Epithelial cell of proximal tubule (primary cell): ENCODE measurements around the gene THAP11. TPM values are rescaled to one million over a fixed set of nuclear protein-coding genes. Genes with fewer than 3 reads are reported as not detected.
A peak's percentile ranks its signal among the peaks of the same experiment; 100 is the strongest.

Experiments used
- DNase-seq: peaks from one replicate; pipeline ENCODE4 v3.0.0-alpha.2; 2011; ENCODE audit warnings: low read depth
- H3K4me3 ChIP-seq: 2 replicates; pipeline ENCODE4 v1.5.1; 2011; ENCODE audit warnings: low read depth, mild to moderate bottlenecking, low read length
- total RNA-seq: library from RNA; depleted of rRNA; stranded (reverse); fragments of >200 nt; gene quantifications from 2 replicates; pipeline ENCODE4 v1.2.3, GENCODE V29; 2015
- TF ChIP-seq, protein P1 (sequence below): conservative IDR thresholded peaks from 2 replicates; pipeline ENCODE4 v1.5.1; 2012; ENCODE audit warnings: low read depth, mild to moderate bottlenecking, low read length

The THAP11 gene
- total RNA-seq, 1 donor from 2014 or later, result 33.7 TPM

DNA sequence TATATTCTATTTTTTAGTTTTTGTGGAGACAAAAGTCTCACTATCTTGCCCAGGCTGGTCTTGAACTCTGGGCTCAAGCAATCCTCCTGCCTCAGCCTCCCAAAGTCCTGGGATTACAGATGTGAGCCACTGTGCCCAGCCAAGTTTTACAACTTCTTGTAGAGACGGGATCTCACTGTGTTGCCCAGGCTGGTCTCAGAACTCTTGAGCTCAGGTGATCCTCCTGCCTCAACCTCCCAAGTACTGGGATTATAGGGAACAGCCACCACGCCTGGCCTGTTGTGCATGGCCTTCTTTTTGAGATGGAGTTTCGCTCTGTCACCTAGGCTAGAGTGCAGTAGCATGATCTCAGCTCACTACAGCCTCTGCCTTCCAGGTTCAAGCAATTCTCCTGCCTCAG lies 11.6 kb downstream of the THAP11 start:
- DNase-seq, result no peak
- TF ChIP-seq, protein P1, sequence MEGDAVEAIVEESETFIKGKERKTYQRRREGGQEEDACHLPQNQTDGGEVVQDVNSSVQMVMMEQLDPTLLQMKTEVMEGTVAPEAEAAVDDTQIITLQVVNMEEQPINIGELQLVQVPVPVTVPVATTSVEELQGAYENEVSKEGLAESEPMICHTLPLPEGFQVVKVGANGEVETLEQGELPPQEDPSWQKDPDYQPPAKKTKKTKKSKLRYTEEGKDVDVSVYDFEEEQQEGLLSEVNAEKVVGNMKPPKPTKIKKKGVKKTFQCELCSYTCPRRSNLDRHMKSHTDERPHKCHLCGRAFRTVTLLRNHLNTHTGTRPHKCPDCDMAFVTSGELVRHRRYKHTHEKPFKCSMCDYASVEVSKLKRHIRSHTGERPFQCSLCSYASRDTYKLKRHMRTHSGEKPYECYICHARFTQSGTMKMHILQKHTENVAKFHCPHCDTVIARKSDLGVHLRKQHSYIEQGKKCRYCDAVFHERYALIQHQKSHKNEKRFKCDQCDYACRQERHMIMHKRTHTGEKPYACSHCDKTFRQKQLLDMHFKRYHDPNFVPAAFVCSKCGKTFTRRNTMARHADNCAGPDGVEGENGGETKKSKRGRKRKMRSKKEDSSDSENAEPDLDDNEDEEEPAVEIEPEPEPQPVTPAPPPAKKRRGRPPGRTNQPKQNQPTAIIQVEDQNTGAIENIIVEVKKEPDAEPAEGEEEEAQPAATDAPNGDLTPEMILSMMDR, result no peak
- no peak overlapping the region for H3K4me3 ChIP-seq

DNA sequence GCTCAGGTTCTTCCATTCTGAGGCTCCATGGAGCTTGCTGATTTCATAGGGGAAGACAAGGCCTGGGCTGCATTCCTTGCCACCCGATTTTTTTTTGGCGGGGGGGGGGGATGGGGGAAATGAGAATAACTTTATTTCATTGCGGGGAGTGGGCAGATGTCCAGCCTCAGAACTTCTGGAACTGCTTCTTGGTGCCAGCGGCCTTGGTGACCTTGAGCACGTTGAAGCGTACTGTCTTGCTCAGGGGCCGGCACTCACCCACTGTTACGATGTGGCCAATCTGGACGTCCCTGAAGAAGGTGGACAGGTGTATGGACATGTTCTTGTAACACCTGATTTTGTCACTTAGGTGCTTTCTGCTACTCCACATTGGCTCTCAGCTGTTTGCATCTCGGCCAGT lies 13.7 kb downstream of the THAP11 start:
- no peak overlapping the region for H3K4me3 ChIP-seq
- TF ChIP-seq, protein P1, result no peak
- no peak for DNase-seq

DNA sequence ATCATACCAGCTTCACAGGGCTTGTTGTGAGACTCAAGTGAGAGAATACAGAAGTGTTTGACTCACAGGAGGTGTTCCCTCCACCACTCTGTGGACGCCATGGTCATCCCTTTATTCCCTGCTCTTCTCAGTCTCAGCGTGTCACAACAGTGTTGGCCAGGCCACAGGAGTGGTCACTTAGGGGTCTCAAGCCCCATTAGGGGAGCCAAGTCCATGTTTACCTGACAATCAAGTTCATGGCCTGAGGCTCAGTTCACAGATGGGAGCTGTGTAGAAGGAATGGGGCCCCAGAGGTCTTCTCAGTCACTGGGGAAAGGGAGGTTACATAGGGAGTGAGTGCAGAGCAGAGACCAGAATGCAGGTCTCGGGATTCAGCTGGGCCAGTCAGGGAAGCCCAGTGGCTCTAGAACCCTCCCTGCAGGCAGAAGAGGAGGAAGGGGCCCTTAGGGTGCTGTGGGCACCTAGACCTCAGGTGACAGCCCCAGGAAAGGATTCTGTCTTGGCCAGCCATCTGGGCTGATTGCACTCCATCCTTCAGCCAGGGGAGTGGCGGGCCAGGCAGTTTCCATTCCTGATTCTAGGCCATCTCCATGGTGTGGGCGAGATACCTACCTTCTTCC lies 14.9 kb downstream of the THAP11 start:
- H3K4me3 ChIP-seq, result no peak overlapping the region
- DNase-seq, result no peak
- TF ChIP-seq, protein P1, result no peak

DNA sequence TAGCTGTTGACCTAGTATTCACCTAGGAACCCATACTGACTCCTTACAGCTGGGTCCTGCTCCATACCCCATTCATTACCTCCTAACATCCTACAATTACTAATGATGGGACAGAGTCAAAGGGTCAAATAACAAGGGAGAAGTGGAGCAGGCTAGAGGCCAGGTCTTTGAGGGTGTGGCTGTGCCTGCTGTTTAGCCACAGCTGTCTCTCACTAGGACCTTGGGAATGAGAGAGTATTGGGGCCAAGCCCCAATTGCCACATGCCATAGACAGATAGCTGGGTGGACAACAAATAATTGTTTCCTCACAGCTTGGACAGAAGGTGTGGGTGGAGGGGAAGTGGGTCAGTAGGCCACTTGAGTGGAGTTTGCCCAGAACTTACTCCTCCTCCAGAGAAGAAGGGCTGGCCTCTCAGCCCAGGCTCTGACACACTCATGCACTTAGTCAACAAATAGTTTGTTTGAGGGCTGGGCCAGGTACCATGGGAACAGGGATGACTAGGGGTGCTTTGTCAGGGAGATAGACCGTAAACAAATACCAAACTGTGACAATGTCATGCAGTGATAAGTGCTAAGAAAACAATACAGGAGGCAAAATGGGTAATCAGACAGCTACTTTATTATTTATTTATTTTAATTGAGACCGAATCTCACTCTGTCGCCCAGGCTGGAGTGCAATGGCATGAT lies 15.6 kb downstream of the THAP11 start:
- TF ChIP-seq, protein P1, result no peak
- peak; percentile 90 for DNase-seq
- H3K4me3 ChIP-seq, result no peak overlapping the region

DNA sequence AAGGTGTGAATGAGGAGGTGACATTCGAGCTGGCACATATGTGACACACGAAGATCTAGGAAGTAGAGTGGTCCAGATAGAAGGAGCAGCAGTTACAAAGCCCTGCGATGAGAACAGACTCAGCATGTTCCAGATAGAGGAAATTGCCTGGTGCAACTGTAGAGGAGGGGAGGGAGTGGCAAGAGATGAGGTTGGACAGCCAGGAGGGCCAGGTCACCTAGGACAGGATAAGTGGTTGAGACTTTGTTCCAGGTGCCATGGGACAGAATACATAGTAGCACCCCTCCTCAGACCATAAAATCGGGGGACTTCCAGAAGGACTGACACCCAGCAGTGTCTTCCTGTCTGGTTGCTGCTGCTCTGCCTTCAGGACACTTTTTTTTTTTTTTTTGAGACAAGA lies 16.4 kb downstream of the THAP11 start:
- no peak for DNase-seq
- H3K4me3 ChIP-seq, result no peak overlapping the region
- TF ChIP-seq, protein P1, result no peak

DNA sequence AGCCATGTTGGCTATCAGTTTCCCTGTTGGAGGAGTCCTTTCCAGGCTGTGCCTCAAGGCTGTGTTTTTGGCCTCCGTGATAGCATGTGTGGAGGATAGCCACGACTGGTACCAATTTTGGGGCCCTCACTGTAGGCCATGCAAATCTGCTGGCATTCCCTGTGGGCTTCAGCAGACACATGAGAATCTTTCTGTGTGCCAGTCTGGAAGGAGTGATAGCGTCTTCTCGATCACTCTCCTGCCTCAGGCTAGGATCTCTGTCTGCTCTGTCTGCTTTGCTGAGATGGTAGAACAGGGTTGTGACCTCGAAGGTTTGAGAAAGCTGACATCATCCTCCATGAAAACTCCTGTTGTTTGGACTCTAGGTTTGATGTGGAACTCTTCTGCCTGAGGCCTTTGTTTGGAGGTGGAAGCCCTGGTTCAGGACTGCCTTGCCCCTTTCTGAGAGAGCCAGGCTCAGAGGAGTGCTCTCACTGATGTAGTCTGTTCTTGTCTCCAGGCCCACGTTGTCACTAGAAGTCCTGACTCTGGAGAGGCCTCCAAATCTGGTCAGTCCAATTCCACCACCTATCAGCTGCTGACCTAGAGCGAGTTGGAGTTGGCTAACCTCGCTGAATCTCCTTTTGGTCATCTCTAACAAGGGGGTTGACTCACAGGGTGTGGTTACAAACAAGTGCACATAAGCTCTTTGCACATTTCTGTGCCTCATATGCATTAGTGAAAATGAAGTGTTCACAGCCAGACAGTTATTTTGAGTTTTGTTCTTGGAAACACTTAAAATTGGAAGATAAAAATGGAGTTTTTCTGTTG lies 18.7 kb downstream of the THAP11 start:
- no peak for DNase-seq
- no peak overlapping the region for H3K4me3 ChIP-seq
- TF ChIP-seq, protein P1, result no peak
